GM19043 (cell line): Measurements from ENCODE around the gene CHD5.

Experiments
- ATAC-seq: cut with Tn5 transposase; IDR thresholded peaks from one replicate; pipeline ENCODE4 v1.9.1; 2021; ENCODE audit warnings: low read depth; ENCODE audit not compliant: unreplicated experiment

CHD5 gene

DNA sequence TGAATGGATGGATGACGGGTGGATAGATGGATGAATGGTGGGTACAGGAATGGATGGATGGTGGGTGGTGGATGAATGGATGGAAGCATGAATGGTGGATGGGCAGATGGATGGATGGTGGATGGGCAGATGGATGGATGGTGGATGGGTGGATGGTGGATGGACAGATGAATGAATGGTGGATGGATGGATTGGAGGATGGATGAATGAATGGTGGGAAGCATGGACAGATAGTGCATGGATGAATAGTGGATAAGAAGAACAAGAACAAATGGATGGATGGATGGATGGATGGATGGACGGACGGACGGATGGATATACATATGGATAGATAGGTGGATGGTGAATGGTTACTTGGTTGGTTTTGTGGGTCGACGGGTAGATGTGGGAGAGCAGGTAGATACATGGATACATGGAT lies 4.7 kb downstream of the CHD5 start:
- no peak for ATAC-seq

DNA sequence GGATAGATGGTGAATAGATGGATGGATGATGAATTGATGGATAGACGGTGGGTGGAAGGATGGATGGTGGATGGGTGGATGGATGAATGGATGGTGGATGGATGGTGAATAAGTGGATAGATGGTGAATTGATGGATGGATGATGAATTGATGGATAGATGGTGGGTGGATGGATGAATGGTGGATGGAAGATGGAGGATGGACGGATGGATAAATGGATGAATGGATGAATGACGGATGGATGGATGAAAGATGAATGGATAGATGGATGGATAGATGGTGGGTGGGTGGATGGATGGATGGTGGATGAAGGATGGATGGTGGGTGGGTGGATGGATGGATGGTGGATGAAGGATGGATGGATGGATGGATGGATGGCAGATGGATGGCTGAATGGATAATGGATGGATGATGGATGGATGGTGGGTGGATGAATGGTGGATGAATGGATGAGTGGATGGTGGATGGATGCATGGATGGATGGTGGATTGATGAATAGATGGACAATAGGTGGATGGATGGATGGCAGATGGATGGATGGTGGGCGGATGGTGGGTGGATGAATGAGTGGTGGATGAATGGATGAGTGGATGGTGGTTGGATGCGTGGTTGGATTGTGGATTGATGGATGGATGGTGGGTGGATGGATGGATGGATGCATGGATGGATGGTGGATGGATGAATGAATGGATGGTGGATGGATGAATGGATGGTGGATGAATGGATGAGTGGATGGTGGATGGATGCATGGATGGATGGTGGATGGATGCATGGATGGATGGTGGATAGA lies 5.3 kb downstream of the CHD5 start:
- no peak for ATAC-seq

DNA sequence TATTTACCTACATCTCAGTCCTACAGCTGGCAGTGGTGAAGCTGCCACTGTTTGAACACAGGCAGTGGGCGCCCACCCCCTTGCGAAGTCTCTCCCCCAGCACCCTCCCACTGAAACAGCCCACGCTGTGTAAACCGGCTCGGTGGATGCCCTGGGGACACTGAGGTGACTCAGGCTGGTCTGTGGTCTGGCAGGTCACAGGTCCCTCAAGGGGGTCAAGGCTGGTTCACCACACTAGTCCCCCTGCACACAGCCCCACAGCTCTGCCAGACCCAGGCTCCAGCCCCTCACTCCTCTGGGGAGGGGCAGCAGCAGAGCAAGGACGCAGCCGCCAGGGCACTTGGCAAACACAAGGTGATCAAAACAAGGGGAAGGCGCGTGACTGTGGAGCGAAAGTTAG lies 7.6 kb downstream of the CHD5 start:
- ATAC-seq = no peak

DNA sequence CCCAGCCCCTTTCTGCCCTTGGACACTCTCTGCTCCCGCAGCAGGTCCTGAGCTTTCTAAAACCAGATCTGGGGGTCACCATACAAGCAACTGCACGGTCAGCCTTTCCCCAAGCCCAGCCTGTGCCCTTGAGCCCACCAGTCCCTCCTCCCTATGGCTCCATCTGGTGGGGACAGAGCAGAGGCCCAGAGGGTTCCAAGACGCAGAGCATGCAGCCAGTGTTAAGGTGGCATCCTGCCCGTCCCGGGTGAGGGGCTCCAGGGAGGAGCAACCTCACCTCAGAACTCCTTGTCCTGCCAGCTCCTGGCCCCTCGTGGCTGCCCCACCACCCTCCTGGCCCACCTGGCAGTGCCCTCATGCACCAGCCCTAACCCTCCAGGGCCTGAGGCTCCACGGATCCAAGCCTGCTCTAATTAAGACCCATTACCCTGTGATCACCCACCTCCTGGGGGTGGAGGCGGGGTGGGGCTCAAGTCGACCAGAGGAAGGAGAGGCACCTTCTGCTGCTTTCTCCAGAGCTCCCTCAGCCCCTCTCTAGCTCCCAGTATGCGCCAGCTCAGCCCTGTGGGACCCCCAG lies 8.5 kb downstream of the CHD5 start:
- ATAC-seq = no peak

DNA sequence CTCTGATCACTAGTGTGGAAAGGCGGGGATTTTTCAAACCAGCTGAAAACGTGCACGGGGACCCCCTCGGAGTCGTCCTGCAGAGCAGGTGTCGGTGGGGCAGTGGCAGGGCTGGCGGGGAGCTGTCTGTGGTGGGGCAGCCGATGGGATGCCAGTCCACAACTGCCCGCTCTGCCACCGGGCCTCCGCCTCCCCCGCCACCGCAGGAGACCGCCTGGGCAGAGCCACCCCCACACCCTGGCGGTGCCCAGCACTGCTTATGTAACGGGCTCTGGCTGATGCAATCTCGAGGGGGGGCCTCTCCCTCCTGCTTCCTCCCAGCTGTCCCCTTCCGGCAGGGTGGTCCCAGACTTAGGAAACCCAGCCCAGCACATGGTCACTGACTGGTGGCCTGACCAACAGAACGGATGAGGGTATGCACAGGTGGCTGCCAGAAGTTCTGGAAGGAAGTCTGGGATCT lies 9.3 kb downstream of the CHD5 start:
- ATAC-seq = no peak

DNA sequence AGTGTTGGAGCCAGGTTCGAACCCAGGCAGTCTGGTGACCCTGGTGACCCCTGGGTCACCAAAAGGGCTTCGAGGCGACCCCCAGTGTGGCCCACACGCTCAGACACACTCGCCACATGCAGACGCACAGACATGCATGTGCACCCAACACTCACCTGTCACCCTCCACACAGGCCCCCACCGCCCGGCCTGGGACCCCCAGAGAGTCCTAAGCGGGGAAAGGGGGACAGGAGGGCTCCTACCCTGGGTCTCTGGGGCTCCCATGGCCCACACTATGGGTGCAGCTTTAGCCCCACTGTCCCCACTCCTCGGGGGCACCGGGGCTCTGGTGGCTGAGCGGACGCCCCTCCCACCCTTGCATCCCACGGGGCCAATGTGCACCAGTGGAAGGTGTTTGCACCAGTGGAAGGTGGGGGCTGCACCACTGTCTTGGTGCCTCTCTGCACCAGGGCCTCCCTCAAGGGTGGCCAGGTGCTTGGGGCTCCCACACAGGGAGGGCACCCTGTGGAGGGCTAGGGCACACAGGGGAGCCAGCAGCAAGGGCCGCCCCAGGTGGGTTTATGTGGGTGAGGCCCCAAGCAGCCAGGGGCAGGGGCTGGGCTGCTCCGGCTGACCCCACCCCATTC lies 9.9 kb downstream of the CHD5 start:
- ATAC-seq = no peak

DNA sequence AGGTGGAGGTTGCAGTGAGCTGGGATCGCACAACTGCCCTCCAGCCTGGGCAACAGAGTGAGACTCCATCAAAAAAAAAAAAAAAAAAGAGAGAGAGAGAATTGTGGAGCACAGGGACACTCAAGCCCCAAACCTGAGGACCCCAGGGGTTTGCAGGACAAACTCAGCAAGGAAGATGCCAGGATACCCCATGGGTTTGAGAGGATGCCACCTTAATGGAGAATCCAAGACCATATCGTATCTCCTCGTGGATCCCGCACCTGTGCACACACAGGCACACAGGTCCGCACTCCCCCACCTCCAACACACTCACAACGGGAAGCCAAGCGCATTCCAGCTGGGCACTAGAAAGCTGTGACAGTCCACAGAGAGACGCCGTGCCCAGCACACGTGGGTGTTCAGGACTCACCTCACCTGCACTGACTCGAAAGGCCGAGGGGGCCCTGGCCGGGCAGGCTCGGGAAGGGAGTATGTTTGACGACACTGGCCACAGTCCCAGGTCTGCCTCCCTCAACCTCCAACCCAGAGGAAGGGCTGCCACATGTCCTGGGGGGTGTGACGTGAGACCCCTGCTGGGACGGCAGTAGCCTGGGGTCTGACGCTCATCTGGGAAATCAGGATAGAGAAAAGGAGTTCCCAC lies 11.1 kb downstream of the CHD5 start:
- no peak for ATAC-seq

DNA sequence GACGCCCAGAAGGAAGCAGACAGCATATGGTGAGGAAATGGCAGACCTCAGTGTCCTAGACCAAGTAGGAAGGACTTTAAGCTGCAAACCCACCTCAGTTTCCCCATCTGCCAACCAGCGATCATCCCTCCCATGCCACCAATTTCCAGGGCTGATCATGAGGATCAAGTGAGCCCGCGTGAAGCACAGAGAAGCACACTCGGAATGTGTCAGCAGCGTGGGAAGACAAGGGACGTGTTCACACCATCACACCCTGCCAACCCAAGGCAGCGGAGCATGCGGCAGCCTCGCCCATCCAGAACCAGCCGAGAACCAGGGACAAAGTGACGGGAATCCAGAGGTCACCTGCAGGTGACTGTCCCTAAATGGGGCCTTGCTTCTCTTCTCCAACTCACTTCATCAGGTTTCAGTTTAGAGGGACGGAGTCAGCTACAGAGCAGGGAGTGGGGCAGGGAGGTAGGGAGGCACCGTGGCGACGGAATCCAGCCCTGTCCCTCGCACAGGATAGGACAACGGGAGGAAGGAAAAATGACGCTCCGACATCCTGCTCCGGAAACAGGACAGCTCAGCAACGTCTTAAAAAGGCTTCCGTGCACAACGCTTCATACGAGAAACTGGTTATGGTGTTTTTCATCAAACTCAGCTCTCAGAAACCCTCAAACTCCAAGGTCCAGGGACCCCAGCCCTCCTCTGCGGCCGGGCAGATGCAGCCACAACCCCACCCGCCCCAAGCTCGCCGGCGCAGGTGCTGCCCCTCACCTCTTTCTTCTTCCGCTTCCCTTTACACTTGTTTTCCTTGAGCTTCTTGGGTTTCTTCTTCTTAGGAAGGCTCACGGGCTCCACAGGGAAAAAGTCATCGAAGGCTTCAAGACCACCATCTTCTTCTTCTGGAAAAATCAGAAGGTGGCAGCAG lies 12.5 kb downstream of the CHD5 start:
- no peak for ATAC-seq

DNA sequence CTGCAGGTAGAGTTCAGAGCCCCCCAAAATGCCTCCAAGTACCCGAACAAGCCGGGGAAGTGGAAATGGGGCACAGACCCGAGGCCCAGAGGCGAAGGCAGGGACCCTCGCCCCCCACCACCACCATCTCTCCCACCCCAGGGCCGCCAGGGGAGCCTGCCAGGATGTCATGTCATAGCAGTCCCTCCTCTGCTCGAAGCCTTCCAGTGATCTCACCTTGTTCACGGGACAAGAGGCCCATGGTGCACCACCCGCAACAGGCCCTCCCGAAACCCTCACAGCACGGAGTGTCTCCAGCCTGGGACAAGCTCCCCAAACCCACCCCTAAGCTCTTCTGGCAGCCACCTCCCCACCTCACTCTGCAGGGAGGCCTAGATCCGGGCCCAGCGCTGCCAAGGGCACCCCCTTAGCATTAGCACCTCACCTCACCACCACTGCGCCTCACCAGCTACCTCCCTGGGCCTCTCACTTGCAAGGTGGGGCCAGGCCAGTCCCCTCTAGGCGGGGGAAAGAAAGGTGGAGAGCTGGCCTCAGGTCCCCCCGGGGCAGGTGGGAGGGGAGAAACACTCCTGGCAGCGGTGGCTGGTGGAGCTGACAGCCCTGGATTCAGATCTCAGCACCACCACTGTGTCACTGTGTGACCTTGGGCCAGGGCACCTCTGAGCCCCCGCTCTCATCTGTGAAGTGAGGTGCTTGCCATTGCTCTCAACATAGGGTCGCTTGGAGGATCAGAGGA lies 13.3 kb downstream of the CHD5 start:
- no peak for ATAC-seq

DNA sequence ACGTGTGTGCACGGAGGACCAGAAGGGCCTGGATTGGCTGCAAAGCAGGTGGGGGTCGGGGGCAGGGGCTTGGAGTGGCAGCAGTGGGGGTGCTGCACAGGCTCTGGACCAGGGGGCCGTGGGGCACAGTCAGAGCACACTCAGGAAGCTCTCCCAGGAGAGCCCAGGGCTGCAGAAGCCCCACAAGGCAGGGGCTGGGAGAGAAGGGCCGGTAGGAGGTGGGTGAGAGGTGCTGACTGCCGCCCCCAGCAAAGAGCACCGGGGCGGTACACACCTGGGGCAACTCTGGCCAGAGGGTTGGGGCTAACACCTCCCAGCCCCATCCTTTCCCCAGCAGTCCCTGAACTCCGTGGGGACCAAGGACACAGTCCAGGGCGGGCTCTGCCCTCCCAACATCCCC lies 13.9 kb downstream of the CHD5 start:
- ATAC-seq = no peak

DNA sequence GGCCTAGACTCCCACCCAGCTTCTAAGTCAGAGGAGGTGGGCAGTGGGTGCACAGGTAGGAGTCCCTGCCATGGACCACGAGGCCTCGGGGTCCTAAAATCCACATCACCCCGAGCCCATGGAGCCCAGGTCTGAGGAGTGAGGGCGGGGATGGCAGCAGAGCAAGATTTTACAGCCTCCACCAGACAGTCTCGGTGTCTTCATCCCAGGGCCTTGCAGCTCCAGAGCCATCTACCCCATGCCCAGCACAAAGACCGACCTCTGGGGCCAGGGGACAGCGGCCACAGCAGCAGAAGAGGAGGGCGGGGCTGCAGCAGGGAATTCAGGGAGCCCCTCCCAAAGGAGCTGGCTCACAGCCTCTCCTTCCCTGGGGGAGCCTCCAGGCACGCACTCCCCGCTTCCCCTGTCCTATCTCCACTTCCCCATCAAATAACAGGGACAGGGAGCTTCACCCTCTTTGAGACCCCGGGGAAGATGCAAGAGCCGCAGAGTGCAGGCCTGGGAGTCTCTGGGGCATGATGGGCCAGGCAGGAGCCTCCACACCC lies 14.6 kb downstream of the CHD5 start:
- ATAC-seq = no peak

DNA sequence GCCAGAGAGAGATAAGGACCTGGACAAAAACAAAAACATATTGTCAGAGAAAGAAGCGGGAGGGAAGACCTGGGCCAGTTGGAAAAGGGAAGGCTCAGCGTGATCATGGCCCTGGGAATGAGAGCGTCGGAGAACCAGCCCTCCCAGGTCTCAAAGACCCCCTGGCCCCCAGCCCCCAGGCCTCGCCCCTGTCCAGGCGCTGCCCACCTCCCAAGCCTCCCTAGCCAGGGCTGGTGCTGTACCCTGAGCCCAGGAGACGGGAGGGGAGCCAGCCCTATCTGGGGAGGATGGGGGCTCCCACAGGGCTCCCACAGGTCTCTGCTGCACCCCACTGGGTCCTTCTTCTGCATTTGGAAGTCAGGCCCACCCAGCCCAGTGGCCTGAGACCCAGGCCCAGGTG lies 15.1 kb downstream of the CHD5 start:
- no peak for ATAC-seq

DNA sequence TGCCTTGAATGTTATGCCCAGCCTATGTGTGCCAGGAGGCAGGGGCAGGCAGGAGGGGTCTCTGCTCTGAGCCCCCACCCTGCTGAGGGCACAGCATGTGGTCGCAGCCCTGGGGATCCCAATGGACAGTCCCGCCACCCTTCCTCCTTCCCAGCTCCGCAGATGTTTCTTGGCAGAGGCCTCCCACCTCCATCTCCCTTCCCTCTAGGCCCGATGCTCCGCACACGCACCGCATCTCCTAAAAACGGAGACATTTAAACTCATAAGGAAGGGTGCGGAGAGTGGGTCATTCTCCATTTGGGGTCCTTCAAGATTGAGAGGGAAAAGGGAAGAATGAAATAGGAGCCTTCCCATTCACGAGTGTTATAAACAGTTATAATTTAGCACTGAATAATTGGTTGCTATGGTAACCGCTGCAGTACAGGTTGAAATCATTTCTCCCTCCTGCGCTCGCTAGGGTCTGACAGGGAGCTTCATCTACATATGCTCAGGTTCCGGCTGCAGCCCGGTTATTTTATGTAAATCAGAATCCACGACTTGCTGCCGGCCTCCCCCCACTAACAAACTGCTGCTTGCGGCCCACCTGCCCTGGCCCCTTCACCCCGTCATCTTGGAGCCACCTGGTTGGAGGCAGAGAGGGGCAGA lies 16.0 kb downstream of the CHD5 start:
- no peak for ATAC-seq

DNA sequence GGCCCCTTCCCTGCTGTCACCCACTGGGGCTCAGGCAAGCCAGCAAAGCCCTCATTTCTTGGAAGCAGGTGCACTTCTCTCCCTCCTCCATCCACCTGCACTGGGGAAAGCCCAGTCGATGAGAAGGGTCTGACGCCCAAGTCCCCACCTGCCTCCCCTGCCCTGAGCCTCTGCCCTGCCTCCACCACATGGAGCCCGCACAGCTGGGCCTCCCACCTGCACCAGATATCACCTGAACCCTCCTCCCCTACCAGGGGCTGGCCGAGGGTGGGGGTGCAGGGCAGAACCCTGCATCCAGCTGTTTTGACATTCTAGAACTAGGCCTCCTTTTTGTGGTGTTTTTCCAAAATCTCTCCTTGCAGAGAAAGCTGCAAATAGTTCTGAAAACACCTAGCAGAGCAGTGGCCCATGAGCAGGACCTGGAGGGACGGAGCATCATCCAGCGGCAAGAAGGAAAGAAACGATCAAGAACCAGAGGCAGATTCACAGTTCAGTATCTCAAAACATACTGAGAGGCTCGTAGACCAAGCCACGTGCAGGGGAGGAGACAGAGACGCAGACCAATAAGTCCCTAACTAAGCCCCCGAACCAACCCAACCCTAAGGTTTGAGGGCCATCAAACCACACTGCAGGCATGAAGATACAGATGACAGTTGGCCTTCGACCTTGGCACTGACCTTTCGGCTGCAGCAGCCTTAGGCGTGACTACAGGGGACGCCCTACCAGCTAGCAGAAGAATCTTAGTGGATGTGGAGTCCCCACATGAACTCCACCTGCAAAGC lies 16.7 kb downstream of the CHD5 start:
- no peak for ATAC-seq

DNA sequence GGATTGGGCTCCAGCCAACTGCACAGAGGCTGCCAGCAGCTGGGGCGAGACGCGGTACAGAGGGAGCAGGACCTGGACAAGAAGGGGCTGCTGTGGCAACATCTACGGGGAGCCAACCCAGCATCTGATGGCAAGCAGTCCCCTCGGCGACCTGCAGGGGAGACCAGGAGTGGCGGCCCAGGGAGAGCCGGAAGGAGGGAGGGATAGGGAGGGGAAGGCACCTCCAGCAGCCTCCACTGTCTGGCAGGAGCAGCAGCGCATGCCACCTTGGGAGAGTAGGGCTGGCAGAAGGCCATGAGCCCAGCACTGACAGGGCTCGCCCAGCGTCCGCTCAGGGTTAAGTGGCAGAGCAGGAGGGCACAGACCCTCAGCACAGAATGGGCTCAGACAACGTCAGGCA lies 17.3 kb downstream of the CHD5 start:
- ATAC-seq = no peak

DNA sequence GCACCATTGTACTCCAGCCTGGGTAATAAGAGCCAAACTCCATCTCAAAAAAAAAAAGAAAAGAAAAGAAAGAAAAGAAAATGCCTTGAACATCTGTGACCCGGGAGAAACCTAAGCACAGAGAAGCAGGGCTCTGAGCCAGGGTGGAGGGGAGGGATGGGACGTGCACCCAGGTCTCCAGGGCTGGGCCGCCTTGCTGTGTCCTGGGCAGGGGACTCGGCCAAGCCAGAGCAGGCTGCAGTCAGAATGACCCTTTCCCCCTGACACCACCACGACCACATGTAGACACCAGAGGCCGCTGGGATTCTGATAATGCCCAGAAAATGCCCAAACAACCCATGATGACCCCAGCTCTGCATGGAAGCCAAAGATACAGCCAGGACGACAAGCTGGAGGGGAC lies 17.8 kb downstream of the CHD5 start:
- no peak for ATAC-seq

DNA sequence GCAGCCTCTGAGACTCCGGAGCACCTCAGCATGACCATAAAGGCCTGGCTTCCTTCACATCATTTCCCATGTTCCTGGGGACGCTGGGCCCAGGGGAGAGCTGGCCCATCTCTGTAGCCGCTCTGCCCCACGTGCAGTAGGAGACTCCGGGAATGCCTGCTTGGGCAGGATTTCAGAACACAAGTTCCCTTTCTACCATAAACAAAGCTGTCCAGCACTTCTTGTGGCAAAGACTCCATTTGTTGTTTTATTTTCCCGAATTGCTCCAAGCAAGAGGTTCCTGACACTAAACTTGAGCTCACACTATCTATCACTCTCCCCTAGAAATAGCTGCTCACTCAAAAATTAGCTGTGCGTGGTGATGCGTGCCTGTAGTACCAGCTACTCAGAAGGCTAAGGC lies 21.9 kb downstream of the CHD5 start:
- ATAC-seq = no peak

DNA sequence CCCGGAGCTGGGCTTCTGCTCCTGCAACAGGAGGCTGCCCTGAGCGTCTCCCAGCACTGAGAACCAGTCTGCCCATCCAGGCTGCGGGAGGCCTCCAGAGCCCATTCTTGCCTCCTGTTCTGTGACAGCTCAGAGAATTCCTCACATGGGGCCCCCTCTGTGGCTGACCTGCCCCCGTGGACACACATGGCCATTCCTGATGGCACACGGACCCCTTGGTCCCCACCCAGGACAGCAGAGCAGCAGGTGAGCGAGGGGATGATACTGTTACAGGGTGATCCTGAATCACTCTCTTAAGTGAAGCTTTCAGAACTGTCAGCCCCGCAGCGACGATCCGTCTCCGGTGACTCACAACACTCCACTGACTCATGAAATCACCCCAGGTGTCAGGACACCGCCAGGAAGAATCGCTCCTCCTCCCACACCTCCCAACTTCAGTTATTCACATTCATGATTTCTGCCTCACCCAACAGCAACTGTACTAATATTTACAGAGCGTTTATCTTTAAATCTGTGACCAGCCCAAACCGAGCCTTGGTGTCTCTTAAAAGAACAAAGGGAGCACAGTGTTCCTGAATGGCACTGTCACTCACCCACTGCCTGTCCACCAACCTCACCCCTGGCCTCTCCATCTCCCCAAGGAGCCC lies 22.5 kb downstream of the CHD5 start:
- no peak for ATAC-seq
